ENCODE results near the gene AKAP13.

The AKAP13 gene

GRCh38 chr15:85443046-85443445 lies 62.6 kb downstream of the AKAP13 start:
- no peak overlapping the region for H3K27ac ChIP-seq (replicated peaks; ENCODE audit: low read length)
- H3K4me2 ChIP-seq (ENCODE audit: insufficient read depth, low read length, poor library complexity, severe bottlenecking): no peak overlapping the region
- peaks cover 11 to 27% of the 10 kb centered on the region in 2 donors for H3K4me1 ChIP-seq (ENCODE audit: control insufficient read depth in 2 of 2, insufficient read depth in 1 of 2, low read depth in 1 of 2, low read length in 2 of 2)
- H3K4ac ChIP-seq (ENCODE audit: low read length): no peak overlapping the region
- no peaks in the 10 kb centered on the region for H3K79me1 ChIP-seq (ENCODE audit: low read depth, low read length)
- H3K18ac ChIP-seq (ENCODE audit: low read length): no peak overlapping the region
- H3K9me3 ChIP-seq (replicated peaks in 1 of 2; ENCODE audit: control insufficient read depth in 2 of 2, insufficient read depth in 1 of 2, low read depth in 1 of 2, low read length in 2 of 2): peaks cover 0 to 3% of the 10 kb centered on the region in 2 donors
- no peak overlapping the region for H3K14ac ChIP-seq (ENCODE audit: low read length)
- H2BK5ac ChIP-seq (ENCODE audit: low read length): no peak overlapping the region
- H4K91ac ChIP-seq (ENCODE audit: low read depth, low read length, poor library complexity): no peak overlapping the region
- H2BK15ac ChIP-seq (ENCODE audit: low read length): no peak overlapping the region
- H2BK120ac ChIP-seq (ENCODE audit: low read depth, low read length): no peak overlapping the region
- no peaks in the 10 kb centered on the region for H3K27me3 ChIP-seq (ENCODE audit: control insufficient read depth in 3 of 3, insufficient read depth in 3 of 3, low read depth in 1 of 3, low read length in 3 of 3)
- H3K36me3 ChIP-seq (replicated peaks in 1 of 2; ENCODE audit: control insufficient read depth in 2 of 2, insufficient read depth in 2 of 2, low read length in 2 of 2): no peaks in the 10 kb centered on the region
- H3K9ac ChIP-seq (ENCODE audit: low read depth, low read length, poor library complexity): no peak overlapping the region
- no peak overlapping the region for H3K23ac ChIP-seq (ENCODE audit: low read depth, low read length, poor library complexity)
- H3K4me3 ChIP-seq (ENCODE audit: low read length in 2 of 2): no peak overlapping the region
- no peak overlapping the region for H4K8ac ChIP-seq (ENCODE audit: low read depth, low read length)
- DNase-seq (ENCODE audit: low spot score): no peak
- H2BK12ac ChIP-seq (ENCODE audit: low read length): no peak overlapping the region
- H2AFZ ChIP-seq (ENCODE audit: low read length): no peak overlapping the region
- H2AK5ac ChIP-seq (ENCODE audit: low read depth, low read length): no peak overlapping the region

GRCh38 chr15:85443593-85444087 lies 63.2 kb downstream of the AKAP13 start:
- Histone ChIP-seq H2BK15ac (ENCODE audit: low read length) (no peak overlapping the region), H3K23ac (ENCODE audit: low read depth, low read length, poor library complexity) (no peak overlapping the region), H2BK12ac (ENCODE audit: low read length) (no peak overlapping the region), H4K8ac (ENCODE audit: low read depth, low read length) (no peak overlapping the region), H2BK120ac (ENCODE audit: low read depth, low read length) (no peak overlapping the region), H3K27me3 (ENCODE audit: control insufficient read depth in 3 of 3, insufficient read depth in 3 of 3, low read depth in 1 of 3, low read length in 3 of 3) (no peaks in the 10 kb centered on the region), H3K27ac (replicated peaks; ENCODE audit: low read length) (no peak overlapping the region), H3K18ac (ENCODE audit: low read length) (no peak overlapping the region), H2AFZ (ENCODE audit: low read length) (no peak overlapping the region), H2AK5ac (ENCODE audit: low read depth, low read length) (no peak overlapping the region), H3K36me3 (replicated peaks in 1 of 2; ENCODE audit: control insufficient read depth in 2 of 2, insufficient read depth in 2 of 2, low read length in 2 of 2) (no peaks in the 10 kb centered on the region), H3K9me3 (replicated peaks in 1 of 2; ENCODE audit: control insufficient read depth in 2 of 2, insufficient read depth in 1 of 2, low read depth in 1 of 2, low read length in 2 of 2) (peaks cover 0 to 3% of the 10 kb centered on the region in 2 donors), H2BK5ac (ENCODE audit: low read length) (no peak overlapping the region), H3K14ac (ENCODE audit: low read length) (no peak overlapping the region), H3K4me3 (ENCODE audit: low read length in 2 of 2) (no peak overlapping the region), H3K4me2 (ENCODE audit: insufficient read depth, low read length, poor library complexity, severe bottlenecking) (no peak overlapping the region), H3K9ac (ENCODE audit: low read depth, low read length, poor library complexity) (no peak overlapping the region), H3K4me1 (ENCODE audit: control insufficient read depth in 2 of 2, insufficient read depth in 1 of 2, low read depth in 1 of 2, low read length in 2 of 2) (peaks cover 11 to 27% of the 10 kb centered on the region in 2 donors), H4K91ac (ENCODE audit: low read depth, low read length, poor library complexity) (no peak overlapping the region), H3K79me1 (ENCODE audit: low read depth, low read length) (no peaks in the 10 kb centered on the region), H3K4ac (ENCODE audit: low read length) (no peak overlapping the region)
- DNase-seq (ENCODE audit: low spot score): peak; percentile 42
- no CpG with 5 or more reads among the region's 4 CpGs for WGBS, 2 donors (ENCODE audit: extremely low coverage in 2 of 2, insufficient read length in 2 of 2, insufficient replicate concordance in 1 of 2)

- Histone ChIP-seq H3K23ac (ENCODE audit: low read depth, low read length, poor library complexity) (no peak overlapping the region), H2BK12ac (ENCODE audit: low read length) (no peak overlapping the region), H2AK5ac (ENCODE audit: low read depth, low read length) (no peak overlapping the region), H2BK120ac (ENCODE audit: low read depth, low read length) (no peak overlapping the region), H3K27ac (replicated peaks; ENCODE audit: low read length) (peak overlapping the region; percentile 72), H3K4me3 (ENCODE audit: low read length in 2 of 2) (no peak overlapping the region), H3K9me3 (replicated peaks in 1 of 2; ENCODE audit: control insufficient read depth in 2 of 2, insufficient read depth in 1 of 2, low read depth in 1 of 2, low read length in 2 of 2) (peaks cover 0 to 3% of the 10 kb centered on the region in 2 donors), H4K91ac (ENCODE audit: low read depth, low read length, poor library complexity) (no peak overlapping the region), H3K18ac (ENCODE audit: low read length) (no peak overlapping the region), H3K14ac (ENCODE audit: low read length) (no peak overlapping the region), H3K36me3 (replicated peaks in 1 of 2; ENCODE audit: control insufficient read depth in 2 of 2, insufficient read depth in 2 of 2, low read length in 2 of 2) (no peaks in the 10 kb centered on the region), H3K27me3 (ENCODE audit: control insufficient read depth in 3 of 3, insufficient read depth in 3 of 3, low read depth in 1 of 3, low read length in 3 of 3) (no peaks in the 10 kb centered on the region), H3K9ac (ENCODE audit: low read depth, low read length, poor library complexity) (no peak overlapping the region), H3K79me1 (ENCODE audit: low read depth, low read length) (no peaks in the 10 kb centered on the region), H2AFZ (ENCODE audit: low read length) (no peak overlapping the region), H4K8ac (ENCODE audit: low read depth, low read length) (no peak overlapping the region), H3K4me1 (ENCODE audit: control insufficient read depth in 2 of 2, insufficient read depth in 1 of 2, low read depth in 1 of 2, low read length in 2 of 2) (peaks cover 11 to 27% of the 10 kb centered on the region in 2 donors), H2BK15ac (ENCODE audit: low read length) (no peak overlapping the region), H3K4me2 (ENCODE audit: insufficient read depth, low read length, poor library complexity, severe bottlenecking) (no peak overlapping the region), H2BK5ac (ENCODE audit: low read length) (no peak overlapping the region), H3K4ac (ENCODE audit: low read length) (no peak overlapping the region)
- no CpG with 5 or more reads among the region's 3 CpGs for whole genome bisulfite sequencing, 2 donors (ENCODE audit: extremely low coverage in 2 of 2, insufficient read length in 2 of 2, insufficient replicate concordance in 1 of 2)
- no peak for DNase-seq (ENCODE audit: low spot score)
These were observed 63.8 kb downstream of the AKAP13 start for GRCh38 chr15:85444122-85444745.

- H3K18ac ChIP-seq (ENCODE audit: low read length): no peak overlapping the region
- no peak overlapping the region for H4K8ac ChIP-seq (ENCODE audit: low read depth, low read length)
- no peak overlapping the region for H3K4ac ChIP-seq (ENCODE audit: low read length)
- no peaks in the 10 kb centered on the region for H3K79me1 ChIP-seq (ENCODE audit: low read depth, low read length)
- H3K4me2 ChIP-seq (ENCODE audit: insufficient read depth, low read length, poor library complexity, severe bottlenecking): no peak overlapping the region
- H3K4me1 ChIP-seq (ENCODE audit: control insufficient read depth in 2 of 2, insufficient read depth in 1 of 2, low read depth in 1 of 2, low read length in 2 of 2): peaks cover 11 to 27% of the 10 kb centered on the region in 2 donors
- no peak overlapping the region for H2BK12ac ChIP-seq (ENCODE audit: low read length)
- no peak overlapping the region for H3K27ac ChIP-seq (replicated peaks; ENCODE audit: low read length)
- H2BK15ac ChIP-seq (ENCODE audit: low read length): no peak overlapping the region
- H3K14ac ChIP-seq (ENCODE audit: low read length): no peak overlapping the region
- H3K9me3 ChIP-seq (replicated peaks in 1 of 2; ENCODE audit: control insufficient read depth in 2 of 2, insufficient read depth in 1 of 2, low read depth in 1 of 2, low read length in 2 of 2): peaks cover 0 to 9% of the 10 kb centered on the region in 2 donors
- H3K36me3 ChIP-seq (replicated peaks in 1 of 2; ENCODE audit: control insufficient read depth in 2 of 2, insufficient read depth in 2 of 2, low read length in 2 of 2): no peaks in the 10 kb centered on the region
- H2BK120ac ChIP-seq (ENCODE audit: low read depth, low read length): no peak overlapping the region
- H2AFZ ChIP-seq (ENCODE audit: low read length): no peak overlapping the region
- no CpG with 5 or more reads among the region's 1 CpG for WGBS, 2 donors (ENCODE audit: extremely low coverage in 2 of 2, insufficient read length in 2 of 2, insufficient replicate concordance in 1 of 2)
- no peak overlapping the region for H3K9ac ChIP-seq (ENCODE audit: low read depth, low read length, poor library complexity)
- no peaks in the 10 kb centered on the region for H3K27me3 ChIP-seq (ENCODE audit: control insufficient read depth in 3 of 3, insufficient read depth in 3 of 3, low read depth in 1 of 3, low read length in 3 of 3)
- H4K91ac ChIP-seq (ENCODE audit: low read depth, low read length, poor library complexity): no peak overlapping the region
- H2BK5ac ChIP-seq (ENCODE audit: low read length): no peak overlapping the region
- no peak for DNase-seq (ENCODE audit: low spot score)
- H3K23ac ChIP-seq (ENCODE audit: low read depth, low read length, poor library complexity): no peak overlapping the region
- no peak overlapping the region for H2AK5ac ChIP-seq (ENCODE audit: low read depth, low read length)
- no peak overlapping the region for H3K4me3 ChIP-seq (ENCODE audit: low read length in 2 of 2)
These were observed 65.0 kb downstream of the AKAP13 start for GRCh38 chr15:85445361-85445760.

Data from neuronal stem cell (in vitro differentiated cells).